Measurements from ENCODE around the gene FOXP1. TPM values are rescaled to one million over a fixed set of nuclear protein-coding genes. Genes with fewer than 3 reads are reported as not detected.
A peak's percentile ranks its signal among the peaks of the same experiment; 100 is the strongest.

FOXP1 gene
- total and polyA plus RNA-seq, 2 of the 8 experiments (the other 6 are each of a cell fraction or from before 2014, with no cell fraction given), result 13.9 to 25.4 TPM

DNA sequence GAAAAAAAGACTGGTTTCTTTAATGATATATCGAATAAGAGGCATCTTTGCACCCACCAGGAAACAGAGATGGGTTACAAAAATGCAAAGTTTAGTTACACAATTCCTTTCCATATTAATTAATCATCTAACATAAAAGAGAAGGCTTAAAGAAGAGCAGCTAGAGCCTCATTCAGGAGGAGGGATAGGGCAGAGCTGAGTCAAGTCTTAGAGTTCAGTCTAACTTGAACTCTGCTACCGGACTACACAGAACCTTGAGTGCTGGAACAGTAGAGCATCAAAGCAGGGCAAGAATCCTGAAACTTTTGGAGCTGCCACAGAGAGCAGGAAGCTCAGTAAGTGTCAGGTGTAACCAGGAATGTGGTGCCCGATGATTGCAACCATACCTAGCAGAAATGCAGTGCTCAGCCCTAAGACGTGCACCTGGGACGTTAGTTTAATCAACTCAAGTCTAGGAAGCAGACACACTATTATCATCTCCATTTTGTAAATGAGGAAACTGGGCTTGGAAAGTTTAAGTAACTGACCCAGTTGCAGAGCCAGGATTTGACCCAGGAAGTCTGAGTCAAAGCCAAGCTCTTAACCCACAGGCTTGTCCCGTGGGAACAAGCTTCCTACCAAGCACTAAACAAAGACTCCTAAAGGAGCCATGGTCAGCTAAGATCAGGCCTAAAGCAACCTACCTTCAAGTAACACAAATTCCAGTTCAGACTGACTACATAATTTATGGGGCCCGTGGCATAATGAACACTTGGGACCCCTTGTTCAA, 187.4 kb downstream of the FOXP1 start:
- H3K9me3 ChIP-seq (ENCODE audit: insufficient read depth in 2 of 2, low read depth in 1 of 2, low read length in 1 of 2), result no peaks in the 10 kb centered on the region
- H2AK5ac ChIP-seq (ENCODE audit: low read depth, low read length), result no peak overlapping the region
- no peak overlapping the region for H3K18ac ChIP-seq (ENCODE audit: extremely low read depth, low read length)
- no peak overlapping the region; the same call in 1 of the 2 replicates for H2BK15ac ChIP-seq (ENCODE audit: low read length)
- no peak overlapping the region for H4K8ac ChIP-seq (ENCODE audit: extremely low read depth, insufficient read depth, low read length)
- H3K27me3 ChIP-seq (replicated peaks in 1 of 4; ENCODE audit: control insufficient read depth in 3 of 4, extremely low read depth in 1 of 4, insufficient read depth in 3 of 4, low read length in 3 of 4), result no peaks in the 10 kb centered on the region
- ChIA-PET CTCF (ENCODE audit: partially characterized antibody) (interaction anchor here (0.6 to 2.5 kb wide), 22 partner anchors 9 to 349 kb away, joined by 3 to 13 read pairs (median 3); no protein-coding TSS in a partner anchor), POLR2A (ENCODE audit: partially characterized antibody) (no interaction called here)
- H3K4me2 ChIP-seq (ENCODE audit: insufficient read depth in 1 of 2, low read depth in 2 of 2, low read length in 2 of 2), result no peak overlapping the region
- 94% methylated on average over 7 of the region's 7 CpGs; no CpG with 5 or more reads in 1 of the 2 experiments for WGBS, 2 experiments (ENCODE audit: extremely low coverage in 1 of 2, insufficient coverage in 1 of 2, insufficient read length in 1 of 2, insufficient replicate concordance in 2 of 2, low coverage in 1 of 2, low lambda C conversion rate in 2 of 2, missing lambda C conversion rate in 1 of 2)
- H2BK20ac ChIP-seq (ENCODE audit: low read length), result no peak overlapping the region
- no peak for FAIRE-seq
- H3K4ac ChIP-seq (replicated peaks; ENCODE audit: insufficient read length, low read depth, low read length), result no peak overlapping the region
- peak overlapping the region; percentile 12; the same call in 1 of the 2 replicates for H2BK12ac ChIP-seq (ENCODE audit: low read depth, low read length)
- H3K23ac ChIP-seq (ENCODE audit: insufficient read length), result no peak overlapping the region
- no peak overlapping the region for H4K91ac ChIP-seq (replicated peaks; ENCODE audit: insufficient read length, low read length)
- no peak overlapping the region for H3K14ac ChIP-seq (ENCODE audit: insufficient read length)
- no peak overlapping the region for H3K9ac ChIP-seq (replicated peaks in 1 of 4; ENCODE audit: extremely low read depth in 1 of 4, low read depth in 3 of 4, low read length in 3 of 4)
- no peaks in the 10 kb centered on the region for H3K79me2 ChIP-seq (ENCODE audit: control insufficient read depth in 1 of 2, insufficient read depth in 2 of 2, low read length in 2 of 2)
- no peak overlapping the region for H2BK120ac ChIP-seq (replicated peaks; ENCODE audit: low read depth, low read length)
- H4K20me1 ChIP-seq (replicated peaks in 1 of 2; ENCODE audit: control insufficient read depth in 1 of 2, insufficient read depth in 2 of 2, low read length in 2 of 2), result no peaks in the 10 kb centered on the region
- H4K5ac ChIP-seq (ENCODE audit: insufficient read length, low read depth, low read length), result no peak overlapping the region
- no peaks in the 10 kb centered on the region for H3K79me1 ChIP-seq (ENCODE audit: low read depth, low read length)
- no peak overlapping the region for H3K56ac ChIP-seq (replicated peaks; ENCODE audit: insufficient read length, low read depth, low read length)
- H3K27ac ChIP-seq (ENCODE audit: low read depth, low read length), result no peak overlapping the region; the same call in 1 of the 2 replicates
- H2BK5ac ChIP-seq (ENCODE audit: low read depth, low read length), result no peak overlapping the region
- no peak overlapping the region for H3K4me3 ChIP-seq (ENCODE audit: extremely low read depth in 1 of 4, insufficient read depth in 2 of 4, low read depth in 3 of 4, low read length in 4 of 4)
- DNase-seq (ENCODE audit: low read depth in 1 of 2, low spot score in 2 of 2), result no peak
- H2AFZ ChIP-seq (ENCODE audit: low read length), result no peak overlapping the region
- peaks cover 0 to 9% (median 0%) of the 10 kb centered on the region in 4 experiments; a peak in 1 of 7 replicates for H3K4me1 ChIP-seq (replicated peaks in 1 of 4; ENCODE audit: control insufficient read depth in 3 of 4, insufficient read depth in 4 of 4, low read length in 3 of 4)
- no peaks in the 10 kb centered on the region for H3K23me2 ChIP-seq (ENCODE audit: low read depth, low read length)
- no peaks in the 10 kb centered on the region for H3K36me3 ChIP-seq (ENCODE audit: control insufficient read depth in 2 of 4, insufficient read depth in 4 of 4, low read length in 3 of 4)
- no peak for TF ChIP-seq CBX8 (IDR thresholded peaks at IDR 0.05; ENCODE audit: borderline replicate concordance, low read depth, low read length)
- TF ChIP-seq ATF2 (IDR thresholded peaks at IDR 0.05; ENCODE audit: low read length), result no peak
- no peak for TF ChIP-seq BACH1 (IDR thresholded peaks at IDR 0.05; ENCODE audit: low read length)
- no peak for TF ChIP-seq TAF7 (optimal IDR thresholded peaks at IDR 0.05; ENCODE audit: borderline replicate concordance, low read depth, low read length)
- no peak for TF ChIP-seq CREB1 (IDR thresholded peaks at IDR 0.05)
- no peak for TF ChIP-seq KDM1A (IDR thresholded peaks at IDR 0.05; ENCODE audit: borderline replicate concordance, low read length)
- TF ChIP-seq TEAD4 (IDR thresholded peaks at IDR 0.05; ENCODE audit: low read depth, low read length), result no peak

Measured in H1 (cell line).